Endometrial microvascular endothelial cells (primary cell): Measurements from ENCODE around the gene PLPPR1. TPM values are rescaled to one million over a fixed set of nuclear protein-coding genes. Genes with fewer than 3 reads are reported as not detected.
"Not testable (repeated sequence)": the region's sequence is repeated elsewhere in the genome, so short reads cannot be mapped to it uniquely, and the experiment has no call there.

ENCODE experiments used
- in situ Hi-C: cut with HindIII; loops from 2 replicates; pipeline ENCODE4 v1.10.0; 2017; ENCODE audit warnings: low sequenced_read_pairs, low pct_unique_long_range_greater_than_20kb; ENCODE audit errors: inconsistent ontology term
- total RNA-seq: library from RNA; depleted of rRNA; stranded (reverse); fragments of >200 nt; gene quantifications from one replicate; pipeline ENCODE4 v1.2.3, GENCODE V29; 2015; ENCODE audit errors: inconsistent ontology term

The PLPPR1 gene
- total RNA-seq, 1 donor from 2014 or later, result not detected

DNA sequence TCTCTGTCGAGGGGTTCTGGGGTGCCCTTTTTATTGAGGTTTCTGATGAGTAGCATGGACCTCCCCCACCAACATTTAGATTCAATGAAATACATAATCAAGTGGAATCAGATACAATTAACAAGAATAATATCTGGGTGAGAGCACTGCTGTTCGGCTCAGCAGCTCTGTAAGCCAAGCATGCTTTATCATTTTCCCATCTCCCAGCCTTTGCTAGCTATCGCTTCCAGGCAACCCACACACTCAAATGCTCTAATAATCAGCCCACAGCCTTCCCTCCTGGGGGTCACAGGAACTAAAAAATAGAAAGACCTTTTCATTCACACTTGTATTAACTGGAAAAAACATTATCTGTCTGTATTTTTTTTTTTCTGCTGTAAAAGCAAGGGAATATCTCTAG, 8.9 kb downstream of the PLPPR1 start:
- in situ Hi-C loops, result no loop called here

DNA sequence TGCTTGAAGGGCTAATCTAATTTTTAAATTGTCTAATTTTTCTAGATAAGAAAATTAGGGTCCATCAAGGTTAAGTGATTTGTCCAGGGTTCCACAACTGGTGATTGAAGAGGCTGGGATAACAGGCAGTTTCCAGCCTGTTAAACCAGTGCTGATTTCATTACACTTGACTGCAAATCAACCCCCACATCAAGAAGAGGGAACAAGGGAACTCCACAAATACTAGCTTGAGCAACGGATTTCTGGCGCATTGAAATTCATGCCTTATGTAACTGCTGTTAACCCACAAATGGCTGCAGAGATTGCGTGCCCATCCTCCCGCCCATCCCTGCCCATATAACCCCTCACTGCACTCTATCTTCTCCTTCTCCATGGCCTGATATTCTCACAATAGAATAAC, 10.0 kb downstream of the PLPPR1 start:
- in situ Hi-C loops, result no loop called here

DNA sequence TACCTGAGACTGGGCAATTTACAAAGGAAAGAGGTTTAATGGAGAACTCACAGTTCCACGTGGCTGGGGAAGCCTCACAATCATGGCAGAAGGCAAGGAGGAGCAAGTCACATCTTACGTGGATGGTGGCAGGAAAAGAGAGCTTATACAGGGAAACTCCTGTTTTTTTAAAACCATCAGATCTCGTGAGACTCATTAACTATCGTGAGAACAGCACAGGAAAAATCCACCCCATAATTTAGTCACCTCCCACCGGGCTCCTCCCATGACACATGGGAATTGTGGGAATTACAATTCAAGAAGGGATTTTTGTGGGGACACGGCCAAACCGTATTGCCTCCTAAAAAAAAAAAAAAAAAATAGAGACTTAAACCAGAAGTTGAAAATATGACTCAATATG, 11.1 kb downstream of the PLPPR1 start:
- in situ Hi-C loops, result not testable (repeated sequence)

DNA sequence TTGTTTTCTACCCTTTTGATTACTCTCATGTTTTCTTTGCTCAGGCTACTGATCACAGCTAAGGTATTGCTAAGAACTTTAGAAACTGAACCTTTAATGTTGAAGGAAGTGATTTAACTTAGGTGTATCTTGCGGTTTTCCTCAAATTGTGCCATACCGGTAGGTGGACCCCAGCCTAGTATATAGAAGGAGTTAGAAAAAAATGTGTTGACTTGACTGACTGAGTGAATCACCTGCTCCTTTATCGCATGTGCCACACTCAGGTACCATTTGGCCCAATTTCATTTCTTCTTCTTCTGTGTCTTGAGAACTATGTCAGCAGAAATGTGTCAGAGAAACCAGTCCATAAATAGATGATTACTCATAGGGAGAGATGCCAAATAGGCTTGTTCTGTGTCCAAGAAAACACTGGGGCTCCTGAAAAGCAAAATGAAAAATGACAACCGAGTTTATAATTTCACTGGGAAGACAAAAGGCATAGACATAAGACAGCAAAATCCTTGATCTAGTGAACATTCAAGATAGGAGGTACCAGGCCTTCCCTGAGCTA, 19.4 kb downstream of the PLPPR1 start:
- in situ Hi-C loops, result no loop called here

GRCh38 chr9:101050650-101051049, 22.1 kb downstream of the PLPPR1 start:
- in situ Hi-C loops, result no loop called here

GRCh38 chr9:101054657-101055056, 26.1 kb downstream of the PLPPR1 start:
- in situ Hi-C loops, result no loop called here

- in situ Hi-C loops, result no loop called here
Measured at GRCh38 chr9:101055516-101055915, 27.0 kb downstream of the PLPPR1 start.

- in situ Hi-C loops, result no loop called here
Measured at GRCh38 chr9:101062686-101063085, 34.2 kb downstream of the PLPPR1 start.

DNA sequence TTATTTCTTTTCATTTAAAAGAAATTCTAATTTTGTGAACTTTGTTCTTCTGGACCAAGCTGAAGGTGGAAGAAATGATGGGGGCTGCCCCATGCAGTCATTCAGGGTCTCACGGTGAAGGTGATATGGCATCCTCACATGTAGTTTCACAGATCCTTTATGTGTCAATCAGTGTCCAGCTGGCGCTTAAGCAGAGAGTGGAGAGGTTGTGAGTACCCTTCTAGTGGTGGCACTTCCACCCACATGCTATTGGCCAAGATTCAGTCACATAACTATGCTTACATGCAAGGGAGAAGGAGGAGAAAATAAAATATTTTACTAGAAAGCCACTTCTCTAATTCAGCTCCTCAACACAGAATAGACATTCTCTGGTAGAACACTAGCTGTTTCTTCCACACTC, 34.7 kb downstream of the PLPPR1 start:
- in situ Hi-C loops, result no loop called here

- in situ Hi-C loops, result no loop called here
Measured at GRCh38 chr9:101064206-101064605, 35.7 kb downstream of the PLPPR1 start.

DNA sequence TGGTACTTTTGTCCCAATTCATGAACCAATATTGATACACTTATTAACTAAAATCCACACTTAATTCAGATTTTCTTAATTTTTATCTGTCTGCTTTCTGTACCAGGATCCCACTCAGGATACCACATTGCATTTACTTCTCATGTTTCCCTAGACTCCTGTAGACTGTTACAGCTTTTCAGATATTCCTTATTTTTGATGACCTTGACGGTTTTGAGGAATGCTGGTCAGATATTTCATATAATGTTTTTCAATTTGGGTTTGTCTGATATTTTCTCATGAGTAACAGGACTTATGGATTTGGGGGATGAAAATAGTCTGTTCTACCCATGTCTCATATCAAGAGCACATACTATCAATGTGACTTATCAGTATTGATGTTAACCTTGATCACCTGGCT, 37.4 kb downstream of the PLPPR1 start:
- in situ Hi-C loops, result no loop called here

- in situ Hi-C loops, result no loop called here
Measured at GRCh38 chr9:101068696-101069095, 40.2 kb downstream of the PLPPR1 start.

DNA sequence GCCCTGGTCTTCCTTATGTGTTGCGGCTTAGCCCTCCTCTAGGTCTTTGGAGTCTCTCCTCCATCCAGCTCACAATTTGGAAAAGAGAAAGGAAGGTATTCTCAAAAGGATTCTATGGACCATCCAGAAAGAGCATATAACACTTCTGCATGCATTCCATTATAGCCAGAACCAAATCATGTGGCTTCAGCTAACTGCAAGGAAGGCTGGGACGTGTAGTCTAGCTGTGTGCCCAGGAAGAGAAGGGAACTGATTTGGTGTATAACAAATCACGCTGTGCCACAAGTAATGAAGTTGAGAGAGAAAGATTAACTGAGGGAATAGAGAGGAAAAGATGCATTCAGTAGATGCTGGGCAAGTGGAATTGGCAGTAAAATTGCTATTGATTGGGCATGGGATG, 43.7 kb downstream of the PLPPR1 start:
- in situ Hi-C loops, result no loop called here

DNA sequence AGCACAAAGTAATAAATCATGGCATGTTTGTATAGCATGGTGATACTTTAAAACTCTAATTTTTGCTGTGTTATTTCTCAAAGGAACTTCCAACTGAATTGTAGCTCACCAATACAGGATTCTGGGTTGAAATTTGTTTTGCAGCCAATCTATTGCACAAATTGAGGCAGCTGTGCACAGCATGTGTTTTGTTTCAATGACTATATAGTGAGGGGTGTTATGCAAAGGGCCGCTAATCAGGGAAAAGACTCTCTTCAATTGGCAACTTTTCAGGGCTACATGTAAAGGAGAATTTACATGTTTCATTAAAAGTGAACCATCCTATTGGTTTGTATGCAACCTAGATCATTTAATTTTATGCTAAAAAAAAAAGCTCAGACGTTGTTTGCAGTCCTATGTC, 44.6 kb downstream of the PLPPR1 start:
- in situ Hi-C loops, result no loop called here

- in situ Hi-C loops, result no loop called here
Measured at GRCh38 chr9:101081641-101082040, 53.1 kb downstream of the PLPPR1 start.

DNA sequence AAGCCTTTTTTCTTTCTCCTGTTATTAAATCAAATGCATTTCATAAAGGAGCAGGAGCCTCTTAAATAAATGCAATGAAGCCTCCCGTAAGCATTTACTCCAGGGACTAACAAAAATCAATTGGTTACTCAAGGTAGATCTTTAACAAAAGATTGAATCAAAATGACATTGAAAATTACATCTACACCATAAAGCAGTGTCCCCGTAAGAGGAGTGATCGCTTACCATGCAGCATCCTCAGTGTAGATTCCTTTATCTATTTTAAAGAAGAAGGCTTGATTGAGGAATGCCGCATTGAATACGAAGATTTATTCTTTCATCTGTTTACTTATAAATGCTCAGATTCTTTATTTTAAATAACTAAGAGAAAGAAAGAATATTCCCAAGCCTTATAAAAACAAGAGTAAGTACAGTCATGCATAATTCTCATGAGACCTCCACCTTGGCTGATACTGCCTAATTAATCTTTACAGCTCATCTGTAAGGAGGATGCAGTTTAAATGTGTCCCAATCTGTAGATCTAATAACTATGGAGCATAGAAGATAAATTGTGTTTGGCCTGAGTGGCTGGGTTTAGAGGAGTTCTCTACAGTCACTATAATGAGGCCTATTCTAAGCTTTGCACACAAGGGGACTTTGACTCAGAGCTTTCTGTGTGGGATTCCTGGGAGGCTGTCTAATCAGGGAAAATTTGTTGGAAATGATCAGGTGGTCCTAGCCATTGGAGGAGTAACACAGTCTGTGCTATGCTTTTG, 55.1 kb downstream of the PLPPR1 start:
- in situ Hi-C loops, result no loop called here

GRCh38 chr9:101087426-101087825, 58.9 kb downstream of the PLPPR1 start:
- in situ Hi-C loops, result no loop called here

GRCh38 chr9:101092922-101093321, 64.4 kb downstream of the PLPPR1 start:
- in situ Hi-C loops, result no loop called here

- in situ Hi-C loops, result no loop called here
Measured at GRCh38 chr9:101093620-101094019, 65.1 kb downstream of the PLPPR1 start.

GRCh38 chr9:101094686-101095085, 66.2 kb downstream of the PLPPR1 start:
- in situ Hi-C loops, result no loop called here

GRCh38 chr9:101097210-101097609, 68.7 kb downstream of the PLPPR1 start:
- in situ Hi-C loops, result no loop called here
